ENCODE measurements around the gene S1PR1. TPM values are rescaled to one million over a fixed set of nuclear protein-coding genes. Genes with fewer than 3 reads are reported as not detected.
A peak's percentile ranks its signal among the peaks of the same experiment; 100 is the strongest.

Gene S1PR1
- total RNA-seq, 2 donors from 2014 or later, result 42.5 to 108 TPM

- Histone ChIP-seq H3K27ac (no peak overlapping the region), H3K27me3 (replicated peaks; ENCODE audit: insufficient read depth) (no peaks in the 10 kb centered on the region), H3K36me3 (no peaks in the 10 kb centered on the region), H3K9me3 (no peaks in the 10 kb centered on the region), H3K4me3 (peak overlapping the region; percentile 91), H3K4me1 (ENCODE audit: control insufficient read depth in 1 of 2, low read depth in 2 of 2) (peaks cover 6 to 9% of the 10 kb centered on the region in 2 donors)
- TF ChIP-seq, protein P1, sequence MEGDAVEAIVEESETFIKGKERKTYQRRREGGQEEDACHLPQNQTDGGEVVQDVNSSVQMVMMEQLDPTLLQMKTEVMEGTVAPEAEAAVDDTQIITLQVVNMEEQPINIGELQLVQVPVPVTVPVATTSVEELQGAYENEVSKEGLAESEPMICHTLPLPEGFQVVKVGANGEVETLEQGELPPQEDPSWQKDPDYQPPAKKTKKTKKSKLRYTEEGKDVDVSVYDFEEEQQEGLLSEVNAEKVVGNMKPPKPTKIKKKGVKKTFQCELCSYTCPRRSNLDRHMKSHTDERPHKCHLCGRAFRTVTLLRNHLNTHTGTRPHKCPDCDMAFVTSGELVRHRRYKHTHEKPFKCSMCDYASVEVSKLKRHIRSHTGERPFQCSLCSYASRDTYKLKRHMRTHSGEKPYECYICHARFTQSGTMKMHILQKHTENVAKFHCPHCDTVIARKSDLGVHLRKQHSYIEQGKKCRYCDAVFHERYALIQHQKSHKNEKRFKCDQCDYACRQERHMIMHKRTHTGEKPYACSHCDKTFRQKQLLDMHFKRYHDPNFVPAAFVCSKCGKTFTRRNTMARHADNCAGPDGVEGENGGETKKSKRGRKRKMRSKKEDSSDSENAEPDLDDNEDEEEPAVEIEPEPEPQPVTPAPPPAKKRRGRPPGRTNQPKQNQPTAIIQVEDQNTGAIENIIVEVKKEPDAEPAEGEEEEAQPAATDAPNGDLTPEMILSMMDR (IDR thresholded peaks at IDR 0.05), result peak; percentile 96
- DNase-seq (ENCODE audit: low spot score) (peak; percentile 68), ATAC-seq (ENCODE audit: insufficient number of reproducible peaks, low FRiP score, low read depth) (no peak)
Measured at GRCh38 chr1:101238681-101239094, 1.9 kb downstream of the S1PR1 start.

DNA sequence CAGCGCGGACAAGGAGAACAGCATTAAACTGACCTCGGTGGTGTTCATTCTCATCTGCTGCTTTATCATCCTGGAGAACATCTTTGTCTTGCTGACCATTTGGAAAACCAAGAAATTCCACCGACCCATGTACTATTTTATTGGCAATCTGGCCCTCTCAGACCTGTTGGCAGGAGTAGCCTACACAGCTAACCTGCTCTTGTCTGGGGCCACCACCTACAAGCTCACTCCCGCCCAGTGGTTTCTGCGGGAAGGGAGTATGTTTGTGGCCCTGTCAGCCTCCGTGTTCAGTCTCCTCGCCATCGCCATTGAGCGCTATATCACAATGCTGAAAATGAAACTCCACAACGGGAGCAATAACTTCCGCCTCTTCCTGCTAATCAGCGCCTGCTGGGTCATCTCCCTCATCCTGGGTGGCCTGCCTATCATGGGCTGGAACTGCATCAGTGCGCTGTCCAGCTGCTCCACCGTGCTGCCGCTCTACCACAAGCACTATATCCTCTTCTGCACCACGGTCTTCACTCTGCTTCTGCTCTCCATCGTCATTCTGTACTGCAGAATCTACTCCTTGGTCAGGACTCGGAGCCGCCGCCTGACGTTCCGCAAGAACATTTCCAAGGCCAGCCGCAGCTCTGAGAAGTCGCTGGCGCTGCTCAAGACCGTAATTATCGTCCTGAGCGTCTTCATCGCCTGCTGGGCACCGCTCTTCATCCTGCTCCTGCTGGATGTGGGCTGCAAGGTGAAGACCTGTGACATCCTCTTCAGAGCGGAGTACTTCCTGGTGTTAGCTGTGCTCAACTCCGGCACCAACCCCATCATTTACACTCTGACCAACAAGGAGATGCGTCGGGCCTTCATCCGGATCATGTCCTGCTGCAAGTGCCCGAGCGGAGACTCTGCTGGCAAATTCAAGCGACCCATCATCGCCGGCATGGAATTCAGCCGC lies 2.5 kb downstream of the S1PR1 start:
- peak overlapping the region; percentile 91 for H3K4me3 ChIP-seq
- H3K27me3 ChIP-seq (replicated peaks; ENCODE audit: insufficient read depth), result no peaks in the 10 kb centered on the region
- ATAC-seq (ENCODE audit: insufficient number of reproducible peaks, low FRiP score, low read depth), result no peak
- TF ChIP-seq, protein P1 (IDR thresholded peaks at IDR 0.05), result no peak
- peaks cover 6 to 9% of the 10 kb centered on the region in 2 donors for H3K4me1 ChIP-seq (ENCODE audit: control insufficient read depth in 1 of 2, low read depth in 2 of 2)
- H3K36me3 ChIP-seq, result no peaks in the 10 kb centered on the region
- no peak for DNase-seq (ENCODE audit: low spot score)
- no peak overlapping the region for H3K27ac ChIP-seq
- no peaks in the 10 kb centered on the region for H3K9me3 ChIP-seq

- DNase-seq (ENCODE audit: low spot score) (no peak), ATAC-seq (ENCODE audit: insufficient number of reproducible peaks, low FRiP score, low read depth) (no peak)
- no peak overlapping the region for H3K27ac ChIP-seq
- H3K36me3 ChIP-seq, result no peaks in the 10 kb centered on the region
- H3K4me1 ChIP-seq (ENCODE audit: control insufficient read depth in 1 of 2, low read depth in 2 of 2), result peaks cover 6 to 9% of the 10 kb centered on the region in 2 donors
- TF ChIP-seq, protein P1 (IDR thresholded peaks at IDR 0.05), result no peak
- H3K27me3 ChIP-seq (replicated peaks; ENCODE audit: insufficient read depth), result no peaks in the 10 kb centered on the region
- H3K4me3 ChIP-seq, result peak overlapping the region; percentile 91
- no peaks in the 10 kb centered on the region for H3K9me3 ChIP-seq
Measured at GRCh38 chr1:101240041-101240430, 3.2 kb downstream of the S1PR1 start.

DNA sequence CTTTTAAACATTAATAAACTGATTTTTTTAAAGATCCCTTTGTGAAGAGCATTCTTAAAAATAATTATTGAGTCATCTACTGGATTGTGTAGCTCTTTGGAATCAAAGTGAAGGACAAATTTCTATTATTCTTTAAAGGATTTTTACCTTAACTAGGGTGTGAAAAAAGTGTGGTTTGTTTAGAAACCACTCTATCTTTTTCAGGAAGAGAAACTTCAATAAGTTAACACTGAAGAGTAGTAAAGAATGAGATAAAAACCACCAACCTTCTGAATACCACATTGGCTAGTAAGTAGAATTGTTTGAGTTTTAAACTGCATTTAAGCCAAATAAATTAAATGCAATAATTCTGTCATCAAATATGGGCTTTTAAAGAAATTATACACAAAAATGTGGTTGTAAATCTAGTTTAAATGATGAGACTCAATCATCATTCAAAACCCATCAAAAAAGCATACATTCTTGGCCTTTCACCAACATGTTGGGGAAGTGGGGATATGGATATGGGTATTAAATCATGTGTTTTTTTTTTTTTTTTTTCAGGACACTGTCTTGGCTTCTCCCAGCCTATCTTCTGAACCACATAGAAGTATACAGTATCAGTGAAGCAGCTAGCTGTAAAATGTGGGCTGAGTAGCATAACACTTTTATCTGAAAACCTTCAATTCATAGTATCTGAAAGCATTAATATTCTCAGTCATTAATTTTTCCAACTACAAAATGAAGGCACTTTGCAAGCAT lies 4.8 kb downstream of the S1PR1 start:
- Histone ChIP-seq H3K27ac (no peak overlapping the region), H3K36me3 (no peaks in the 10 kb centered on the region), H3K4me1 (ENCODE audit: control insufficient read depth in 1 of 2, low read depth in 2 of 2) (peaks cover 6 to 9% of the 10 kb centered on the region in 2 donors), H3K27me3 (replicated peaks; ENCODE audit: insufficient read depth) (no peaks in the 10 kb centered on the region), H3K9me3 (no peaks in the 10 kb centered on the region), H3K4me3 (no peak overlapping the region)
- TF ChIP-seq, protein P1 (IDR thresholded peaks at IDR 0.05), result no peak
- DNase-seq (ENCODE audit: low spot score) (no peak), ATAC-seq (ENCODE audit: insufficient number of reproducible peaks, low FRiP score, low read depth) (no peak)

All from thoracic aorta (tissue), 2 donors.